GM12875 (cell line): ENCODE measurements around the gene AFF4.
"Not testable (repeated sequence)": the region's sequence is repeated elsewhere in the genome, so short reads cannot be mapped to it uniquely, and the experiment has no call there.

Source experiments
- H3K4me3 ChIP-seq: one replicate; pipeline ENCODE4 v1.5.1; 2011; ENCODE audit warnings: low read depth, low read length, control low read depth
- TF ChIP-seq, protein P1 (sequence below): IDR thresholded peaks from 2 replicates; pipeline ENCODE4 v1.5.1; 2011; ENCODE audit warnings: low read depth, mild to moderate bottlenecking, control low read depth, inconsistent platforms, low read length, moderate library complexity, borderline replicate concordance; ENCODE audit not compliant: insufficient read depth

The AFF4 gene, protein sequence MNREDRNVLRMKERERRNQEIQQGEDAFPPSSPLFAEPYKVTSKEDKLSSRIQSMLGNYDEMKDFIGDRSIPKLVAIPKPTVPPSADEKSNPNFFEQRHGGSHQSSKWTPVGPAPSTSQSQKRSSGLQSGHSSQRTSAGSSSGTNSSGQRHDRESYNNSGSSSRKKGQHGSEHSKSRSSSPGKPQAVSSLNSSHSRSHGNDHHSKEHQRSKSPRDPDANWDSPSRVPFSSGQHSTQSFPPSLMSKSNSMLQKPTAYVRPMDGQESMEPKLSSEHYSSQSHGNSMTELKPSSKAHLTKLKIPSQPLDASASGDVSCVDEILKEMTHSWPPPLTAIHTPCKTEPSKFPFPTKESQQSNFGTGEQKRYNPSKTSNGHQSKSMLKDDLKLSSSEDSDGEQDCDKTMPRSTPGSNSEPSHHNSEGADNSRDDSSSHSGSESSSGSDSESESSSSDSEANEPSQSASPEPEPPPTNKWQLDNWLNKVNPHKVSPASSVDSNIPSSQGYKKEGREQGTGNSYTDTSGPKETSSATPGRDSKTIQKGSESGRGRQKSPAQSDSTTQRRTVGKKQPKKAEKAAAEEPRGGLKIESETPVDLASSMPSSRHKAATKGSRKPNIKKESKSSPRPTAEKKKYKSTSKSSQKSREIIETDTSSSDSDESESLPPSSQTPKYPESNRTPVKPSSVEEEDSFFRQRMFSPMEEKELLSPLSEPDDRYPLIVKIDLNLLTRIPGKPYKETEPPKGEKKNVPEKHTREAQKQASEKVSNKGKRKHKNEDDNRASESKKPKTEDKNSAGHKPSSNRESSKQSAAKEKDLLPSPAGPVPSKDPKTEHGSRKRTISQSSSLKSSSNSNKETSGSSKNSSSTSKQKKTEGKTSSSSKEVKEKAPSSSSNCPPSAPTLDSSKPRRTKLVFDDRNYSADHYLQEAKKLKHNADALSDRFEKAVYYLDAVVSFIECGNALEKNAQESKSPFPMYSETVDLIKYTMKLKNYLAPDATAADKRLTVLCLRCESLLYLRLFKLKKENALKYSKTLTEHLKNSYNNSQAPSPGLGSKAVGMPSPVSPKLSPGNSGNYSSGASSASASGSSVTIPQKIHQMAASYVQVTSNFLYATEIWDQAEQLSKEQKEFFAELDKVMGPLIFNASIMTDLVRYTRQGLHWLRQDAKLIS

DNA sequence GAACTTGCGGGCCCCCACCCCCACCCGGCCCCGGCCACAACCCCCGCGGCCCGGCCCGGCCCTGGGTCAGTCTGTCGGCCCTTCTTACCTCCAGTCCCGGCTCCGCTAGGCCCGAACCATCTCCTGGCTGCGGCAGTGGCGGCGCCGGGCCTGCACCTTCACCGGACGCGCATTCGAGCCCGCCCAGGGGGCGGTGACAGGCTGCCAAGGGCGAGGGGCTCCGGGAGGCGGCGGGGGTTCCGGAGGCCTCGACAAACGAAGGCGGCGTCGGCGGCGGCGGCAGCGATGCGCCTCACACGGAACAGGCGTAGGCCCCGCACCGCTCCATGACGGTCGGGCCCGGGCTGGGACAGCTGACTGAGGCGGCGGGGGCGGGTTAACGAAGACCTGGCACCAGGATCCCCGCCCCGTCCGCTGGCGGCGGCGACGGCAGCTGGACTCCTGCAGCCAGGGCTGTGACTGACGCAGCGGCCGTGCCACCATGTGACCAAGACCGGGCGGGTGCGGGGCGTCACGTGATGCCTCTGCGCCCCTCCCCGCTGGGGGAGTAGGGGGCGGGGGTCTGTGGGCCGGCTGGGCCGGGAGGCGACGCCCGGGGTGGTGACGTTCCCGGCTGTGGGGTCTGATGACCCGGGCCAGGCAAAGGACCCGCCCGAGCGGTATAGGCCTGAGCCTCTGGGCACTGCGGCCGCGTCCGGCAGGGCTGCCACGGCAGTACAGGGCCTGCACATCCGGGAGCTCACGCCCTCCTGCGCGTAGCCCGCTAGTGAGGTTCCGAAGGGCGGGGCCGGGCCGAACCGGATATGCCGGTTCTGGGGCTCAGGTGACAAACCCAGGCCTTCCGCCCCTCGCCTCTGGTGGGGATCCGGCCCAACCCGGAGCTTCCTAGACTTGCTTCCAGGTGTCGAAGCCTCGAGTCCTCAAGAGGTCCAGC, at the start of gene AFF4:
Gene AFF4, minus strand, starts transcription at position 464 of the 934 bp plus-strand sequence. CDS start 26,445 bp downstream, outside the sequence.
- TF ChIP-seq, protein P1, sequence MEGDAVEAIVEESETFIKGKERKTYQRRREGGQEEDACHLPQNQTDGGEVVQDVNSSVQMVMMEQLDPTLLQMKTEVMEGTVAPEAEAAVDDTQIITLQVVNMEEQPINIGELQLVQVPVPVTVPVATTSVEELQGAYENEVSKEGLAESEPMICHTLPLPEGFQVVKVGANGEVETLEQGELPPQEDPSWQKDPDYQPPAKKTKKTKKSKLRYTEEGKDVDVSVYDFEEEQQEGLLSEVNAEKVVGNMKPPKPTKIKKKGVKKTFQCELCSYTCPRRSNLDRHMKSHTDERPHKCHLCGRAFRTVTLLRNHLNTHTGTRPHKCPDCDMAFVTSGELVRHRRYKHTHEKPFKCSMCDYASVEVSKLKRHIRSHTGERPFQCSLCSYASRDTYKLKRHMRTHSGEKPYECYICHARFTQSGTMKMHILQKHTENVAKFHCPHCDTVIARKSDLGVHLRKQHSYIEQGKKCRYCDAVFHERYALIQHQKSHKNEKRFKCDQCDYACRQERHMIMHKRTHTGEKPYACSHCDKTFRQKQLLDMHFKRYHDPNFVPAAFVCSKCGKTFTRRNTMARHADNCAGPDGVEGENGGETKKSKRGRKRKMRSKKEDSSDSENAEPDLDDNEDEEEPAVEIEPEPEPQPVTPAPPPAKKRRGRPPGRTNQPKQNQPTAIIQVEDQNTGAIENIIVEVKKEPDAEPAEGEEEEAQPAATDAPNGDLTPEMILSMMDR, result no peak

DNA sequence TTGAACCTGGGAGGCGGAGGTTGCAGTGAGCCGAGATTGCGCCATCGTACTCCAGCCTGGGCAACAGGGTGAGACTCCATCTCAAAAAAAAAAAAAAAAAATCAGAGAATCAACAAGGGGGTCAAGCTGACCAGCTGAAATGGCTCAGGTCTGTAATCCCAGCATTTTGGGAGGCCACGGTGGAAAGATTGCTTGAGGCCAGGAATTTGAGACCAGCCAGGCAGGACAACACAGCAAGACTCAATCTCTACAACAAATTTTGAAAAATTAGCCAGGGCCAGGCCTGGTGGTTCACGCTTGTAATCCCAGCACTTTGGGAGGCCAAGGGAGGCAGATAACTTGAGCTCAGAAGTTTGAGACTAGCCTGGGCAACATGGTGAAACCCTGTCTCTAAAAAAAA, 45.0 kb upstream of the AFF4 start:
- not testable (repeated sequence) for H3K4me3 ChIP-seq

More for the DNA sequence above, at the start of gene AFF4:
- peak within 1 kb of the TSS; percentile 60 for H3K4me3 ChIP-seq

DNA sequence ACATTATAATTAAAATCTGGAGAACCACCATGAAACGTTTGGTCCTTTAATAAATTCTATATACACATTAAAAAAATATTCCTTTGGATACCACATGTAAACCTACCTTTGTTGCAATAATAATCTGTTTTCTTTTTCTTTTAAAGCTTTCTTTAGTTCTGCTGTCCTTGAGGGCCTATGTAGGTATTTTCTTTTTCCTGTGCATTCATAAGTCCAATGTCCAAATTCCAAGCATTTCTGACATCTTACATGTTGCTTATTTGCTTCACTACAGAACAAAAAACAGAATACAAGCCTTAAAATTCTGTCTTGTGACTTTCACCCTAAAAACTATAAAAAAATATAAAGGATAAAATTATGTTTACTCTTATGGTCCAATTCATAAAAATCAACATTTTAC, 43.2 kb upstream of the AFF4 start:
- TF ChIP-seq, protein P1, result no peak
- no peak overlapping the region for H3K4me3 ChIP-seq

DNA sequence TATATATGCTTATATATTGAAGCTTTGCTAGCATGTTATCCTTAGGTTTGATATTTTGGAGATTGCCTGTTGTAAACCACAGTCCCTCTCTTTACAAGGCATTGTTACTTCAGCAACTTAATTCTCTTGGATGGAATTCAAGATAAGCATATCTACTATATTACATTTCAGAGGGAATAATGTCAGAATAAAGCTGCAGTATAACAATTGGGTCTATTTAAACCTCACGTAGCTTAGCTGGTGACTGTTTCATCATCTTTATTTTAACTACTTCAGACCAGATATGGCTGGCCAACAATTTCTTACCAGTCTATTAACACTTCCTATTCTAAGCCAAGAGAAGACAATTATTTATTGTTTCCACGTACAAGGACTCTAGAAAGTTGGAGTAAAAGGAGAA, 35.8 kb upstream of the AFF4 start:
- no peak overlapping the region for H3K4me3 ChIP-seq
- TF ChIP-seq, protein P1, result no peak

DNA sequence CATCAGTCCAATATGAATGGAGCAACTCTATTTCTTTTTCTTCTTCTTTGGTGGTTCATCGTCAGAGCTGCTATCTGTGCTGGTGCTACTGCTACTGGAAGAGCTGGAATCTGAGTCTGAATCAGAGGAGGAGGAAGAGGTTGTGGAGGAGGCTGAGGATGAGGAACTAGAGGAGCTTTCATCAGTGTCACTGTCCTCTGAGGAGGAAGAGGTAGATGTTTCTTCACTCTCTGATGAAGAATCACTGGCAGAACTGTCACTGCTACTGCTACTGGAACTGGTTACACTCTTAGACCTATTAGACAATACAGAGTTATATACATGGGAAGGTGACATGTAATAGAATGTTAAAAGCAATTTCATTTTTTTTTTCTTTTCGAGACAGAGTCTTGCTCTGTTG, 35.1 kb upstream of the AFF4 start:
- TF ChIP-seq, protein P1, result no peak
- no peak overlapping the region for H3K4me3 ChIP-seq

DNA sequence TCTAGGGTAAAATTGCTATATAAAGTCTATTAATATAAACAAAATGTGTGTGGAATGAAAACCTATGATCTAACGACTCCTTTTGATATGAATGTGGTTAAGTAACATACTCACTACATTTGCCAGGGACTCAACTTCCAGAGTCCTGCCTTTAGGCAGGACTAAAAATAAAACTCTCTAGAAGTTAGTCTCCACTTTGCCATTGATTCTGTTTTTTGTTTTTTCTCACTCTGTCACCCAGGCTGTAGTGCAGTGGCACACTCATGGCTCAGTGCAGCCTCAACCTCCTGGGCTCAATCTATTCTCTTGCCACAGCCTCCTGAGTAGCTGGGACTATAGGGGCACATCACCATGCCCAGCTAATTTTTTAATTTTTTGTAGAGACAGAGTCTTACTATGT, 32.9 kb upstream of the AFF4 start:
- TF ChIP-seq, protein P1, result no peak
- H3K4me3 ChIP-seq, result no peak overlapping the region
